Natural killer cell (primary cell): Measurements from ENCODE around the gene ZNF862. TPM values are rescaled to one million over a fixed set of nuclear protein-coding genes. Genes with fewer than 3 reads are reported as not detected.

Experiments
- ATAC-seq, 3 donors: fragments of 150-1000 bp in 2 of 3; fragments of 200-7000 bp in 1 of 3; cut with Tn5 transposase; 1 replicate in 1 of 3; 2 replicates in 2 of 3; pipeline ENCODE4 v1.10.0; 2021; ENCODE audit warnings: mild to moderate bottlenecking in 2 of 3, moderate library complexity in 2 of 3
- DNase-seq, 2 donors: peaks; one replicate each; pipeline versions ENCODE4 v3.0.0 to v3.0.0-alpha.2; 2013 to 2021; ENCODE audit warnings: mixed read lengths in 1 of 2
- H3K27ac ChIP-seq: one replicate; pipeline ENCODE4 v1.5.1; 2013; ENCODE audit warnings: mild to moderate bottlenecking, low read length
- H3K27me3 ChIP-seq: one replicate; pipeline ENCODE4 v1.6.1; 2013; ENCODE audit warnings: low read length; ENCODE audit not compliant: control insufficient read depth, insufficient read depth
- H3K36me3 ChIP-seq: one replicate; pipeline ENCODE4 v1.6.1; 2013; ENCODE audit warnings: low read length; ENCODE audit not compliant: control insufficient read depth, insufficient read depth
- H3K4me1 ChIP-seq: one replicate; pipeline ENCODE4 v1.6.1; 2013; ENCODE audit warnings: low read length; ENCODE audit not compliant: control insufficient read depth, insufficient read depth
- H3K4me3 ChIP-seq: one replicate; pipeline ENCODE4 v1.5.1; 2013; ENCODE audit warnings: low read length
- H3K9me3 ChIP-seq: one replicate; pipeline ENCODE4 v1.6.1; 2013; ENCODE audit warnings: low read length; ENCODE audit not compliant: control insufficient read depth, insufficient read depth
- H3K27ac Mint-ChIP-seq, 2 donors: one replicate each; pipeline ENCODE4 v1.8.0; 2022; ENCODE audit warnings: mild to moderate bottlenecking in 2 of 2, mixed read lengths in 2 of 2, moderate library complexity in 1 of 2
- H3K27me3 Mint-ChIP-seq, 2 donors: one replicate each; pipeline ENCODE4 v1.8.0; 2022; ENCODE audit warnings: low read depth in 2 of 2, mixed read lengths in 2 of 2
- H3K36me3 Mint-ChIP-seq: one replicate; pipeline ENCODE4 v1.8.0; 2022; ENCODE audit warnings: mixed read lengths
- H3K4me1 Mint-ChIP-seq, 2 donors: one replicate each; pipeline ENCODE4 v1.8.0; 2022; ENCODE audit warnings: mixed read lengths in 2 of 2
- H3K4me3 Mint-ChIP-seq: one replicate; pipeline ENCODE4 v1.8.0; 2022; ENCODE audit warnings: mild to moderate bottlenecking, moderate library complexity, mixed read lengths
- H3K9me3 Mint-ChIP-seq, 2 donors: one replicate each; pipeline ENCODE4 v1.8.0; 2022; ENCODE audit warnings: mixed read lengths in 2 of 2
- WGBS: methylation state at CpG from one replicate; pipeline ENCODE4 v1.1.7; 2013; ENCODE audit warnings: missing lambda C conversion rate; ENCODE audit not compliant: insufficient coverage; 5-methylcytosine and 5-hydroxymethylcytosine counted together
- intact Hi-C: fragments of 100-400 bp; cut with micrococcal nuclease; formaldehyde crosslinking; loops from one replicate; pipeline ENCODE4 v1.14.2; 2022
- total RNA-seq, 4 donors: library from RNA; stranded (reverse); fragments of 120-200 nt in 1 of 4; gene quantifications; one replicate each; pipeline versions ENCODE4 v1.2.3 to v1.2.4, GENCODE V29; 2013 to 2022
- TF ChIP-seq, protein P1 (sequence below): fragments of 200-600 bp; IDR thresholded peaks from one replicate; pipeline ENCODE4 v1.8.0; 2022; ENCODE audit warnings: antibody characterized with exemption

ZNF862 gene
- total RNA-seq, 3 donors from 2014 or later (not counting 1 experiment from before 2014, with no cell fraction given) = 21.4 to 28.9 (median 21.7) TPM

DNA sequence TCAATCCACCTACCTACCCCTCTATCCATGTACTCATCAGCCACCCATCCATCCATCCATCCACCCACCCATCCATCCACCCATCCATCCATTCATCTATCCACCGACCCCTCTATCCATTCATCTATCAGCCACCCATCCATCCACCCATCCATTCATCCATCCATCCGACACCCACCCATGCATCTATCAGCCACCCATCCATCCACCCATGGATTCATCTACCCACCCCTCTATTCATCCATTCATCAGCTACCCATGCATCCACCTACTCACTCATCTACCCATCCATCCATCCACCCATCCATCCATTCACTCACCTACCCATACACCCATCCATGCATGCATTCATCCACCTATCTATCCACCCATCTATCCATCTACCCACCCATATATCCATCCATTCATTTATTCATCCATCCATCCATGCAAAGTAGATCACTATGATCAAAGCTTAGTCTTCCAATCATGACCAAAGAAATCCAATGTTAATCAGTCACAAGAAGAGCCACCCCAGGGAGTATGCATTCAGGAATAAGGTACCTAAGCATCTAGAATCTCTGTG, 37.1 kb upstream of the ZNF862 start:
- 100% methylated on average over 2 of the region's 2 CpGs for WGBS
- TF ChIP-seq, protein P1, sequence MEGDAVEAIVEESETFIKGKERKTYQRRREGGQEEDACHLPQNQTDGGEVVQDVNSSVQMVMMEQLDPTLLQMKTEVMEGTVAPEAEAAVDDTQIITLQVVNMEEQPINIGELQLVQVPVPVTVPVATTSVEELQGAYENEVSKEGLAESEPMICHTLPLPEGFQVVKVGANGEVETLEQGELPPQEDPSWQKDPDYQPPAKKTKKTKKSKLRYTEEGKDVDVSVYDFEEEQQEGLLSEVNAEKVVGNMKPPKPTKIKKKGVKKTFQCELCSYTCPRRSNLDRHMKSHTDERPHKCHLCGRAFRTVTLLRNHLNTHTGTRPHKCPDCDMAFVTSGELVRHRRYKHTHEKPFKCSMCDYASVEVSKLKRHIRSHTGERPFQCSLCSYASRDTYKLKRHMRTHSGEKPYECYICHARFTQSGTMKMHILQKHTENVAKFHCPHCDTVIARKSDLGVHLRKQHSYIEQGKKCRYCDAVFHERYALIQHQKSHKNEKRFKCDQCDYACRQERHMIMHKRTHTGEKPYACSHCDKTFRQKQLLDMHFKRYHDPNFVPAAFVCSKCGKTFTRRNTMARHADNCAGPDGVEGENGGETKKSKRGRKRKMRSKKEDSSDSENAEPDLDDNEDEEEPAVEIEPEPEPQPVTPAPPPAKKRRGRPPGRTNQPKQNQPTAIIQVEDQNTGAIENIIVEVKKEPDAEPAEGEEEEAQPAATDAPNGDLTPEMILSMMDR = no peak
- DNase-seq (no peak), ATAC-seq (no peak)
- Histone ChIP-seq H3K4me1 (no peaks in the 10 kb centered on the region), H3K9me3 (no peaks in the 10 kb centered on the region), H3K4me3 (no peak overlapping the region), H3K36me3 (no peaks in the 10 kb centered on the region), H3K27me3 (no peaks in the 10 kb centered on the region), H3K27ac (no peak overlapping the region)
- Mint-ChIP-seq H3K27me3 (peaks cover 0 to 1% of the 10 kb centered on the region in 2 donors), H3K36me3 (no peaks in the 10 kb centered on the region), H3K27ac (no peak overlapping the region), H3K4me1 (no peaks in the 10 kb centered on the region), H3K9me3 (no peaks in the 10 kb centered on the region), H3K4me3 (no peak overlapping the region)
- intact Hi-C loops = no loop called here

DNA sequence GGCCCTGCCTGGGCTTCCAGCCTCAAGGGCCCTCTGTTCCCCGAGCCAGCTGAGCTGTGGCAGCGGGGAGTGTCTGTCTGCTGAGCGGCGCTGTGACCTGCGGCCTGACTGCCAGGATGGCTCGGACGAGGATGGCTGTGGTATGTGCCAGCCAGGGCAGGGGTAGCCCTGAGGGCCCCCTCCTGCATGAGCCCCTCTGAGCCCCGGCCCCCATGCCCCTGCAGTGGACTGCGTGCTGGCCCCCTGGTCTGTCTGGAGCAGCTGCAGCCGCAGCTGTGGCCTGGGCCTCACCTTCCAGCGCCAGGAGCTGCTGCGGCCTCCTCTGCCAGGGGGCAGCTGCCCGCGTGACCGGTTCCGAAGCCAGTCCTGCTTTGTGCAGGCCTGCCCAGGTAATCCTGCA, 36.4 kb upstream of the ZNF862 start:
- Mint-ChIP-seq H3K9me3 (no peaks in the 10 kb centered on the region), H3K27ac (no peak overlapping the region), H3K4me3 (no peak overlapping the region), H3K36me3 (no peaks in the 10 kb centered on the region), H3K27me3 (peaks cover 0 to 3% of the 10 kb centered on the region in 2 donors), H3K4me1 (no peaks in the 10 kb centered on the region)
- Histone ChIP-seq H3K27me3 (no peaks in the 10 kb centered on the region), H3K9me3 (no peaks in the 10 kb centered on the region), H3K27ac (no peak overlapping the region), H3K4me3 (no peak overlapping the region), H3K4me1 (no peaks in the 10 kb centered on the region), H3K36me3 (no peaks in the 10 kb centered on the region)
- DNase-seq = no peak
- no peak for ATAC-seq
- intact Hi-C loops = no loop called here
- TF ChIP-seq, protein P1 = no peak
- 92% methylated on average over 16 of the region's 16 CpGs for WGBS

DNA sequence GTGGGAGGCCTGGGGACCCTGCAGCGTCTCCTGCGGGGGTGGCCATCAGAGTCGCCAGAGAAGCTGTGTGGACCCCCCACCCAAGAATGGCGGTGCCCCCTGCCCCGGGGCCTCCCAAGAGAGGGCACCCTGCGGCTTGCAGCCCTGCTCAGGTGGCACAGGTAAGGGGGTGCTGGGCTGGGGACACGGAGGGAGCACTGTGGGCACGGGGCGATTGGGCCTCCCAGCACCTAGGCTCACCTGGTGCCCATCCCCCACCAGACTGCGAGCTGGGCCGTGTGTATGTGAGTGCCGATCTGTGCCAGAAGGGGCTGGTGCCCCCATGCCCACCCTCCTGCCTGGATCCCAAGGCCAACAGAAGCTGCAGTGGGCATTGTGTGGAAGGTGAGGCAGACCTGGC, 35.2 kb upstream of the ZNF862 start:
- no peak overlapping the region for H3K27ac ChIP-seq
- Mint-ChIP-seq H3K4me1 (no peaks in the 10 kb centered on the region), H3K27me3 (peaks cover 0 to 5% of the 10 kb centered on the region in 2 donors), H3K36me3 (no peaks in the 10 kb centered on the region), H3K4me3 (no peak overlapping the region), H3K27ac (no peak overlapping the region), H3K9me3 (no peaks in the 10 kb centered on the region)
- 92% methylated on average over 12 of the region's 12 CpGs for WGBS
- H3K4me1 ChIP-seq = no peaks in the 10 kb centered on the region
- H3K4me3 ChIP-seq = no peak overlapping the region
- DNase-seq = no peak
- no peak for ATAC-seq
- no peaks in the 10 kb centered on the region for H3K27me3 ChIP-seq
- intact Hi-C loops = no loop called here
- no peaks in the 10 kb centered on the region for H3K36me3 ChIP-seq
- no peaks in the 10 kb centered on the region for H3K9me3 ChIP-seq
- TF ChIP-seq, protein P1 = no peak

DNA sequence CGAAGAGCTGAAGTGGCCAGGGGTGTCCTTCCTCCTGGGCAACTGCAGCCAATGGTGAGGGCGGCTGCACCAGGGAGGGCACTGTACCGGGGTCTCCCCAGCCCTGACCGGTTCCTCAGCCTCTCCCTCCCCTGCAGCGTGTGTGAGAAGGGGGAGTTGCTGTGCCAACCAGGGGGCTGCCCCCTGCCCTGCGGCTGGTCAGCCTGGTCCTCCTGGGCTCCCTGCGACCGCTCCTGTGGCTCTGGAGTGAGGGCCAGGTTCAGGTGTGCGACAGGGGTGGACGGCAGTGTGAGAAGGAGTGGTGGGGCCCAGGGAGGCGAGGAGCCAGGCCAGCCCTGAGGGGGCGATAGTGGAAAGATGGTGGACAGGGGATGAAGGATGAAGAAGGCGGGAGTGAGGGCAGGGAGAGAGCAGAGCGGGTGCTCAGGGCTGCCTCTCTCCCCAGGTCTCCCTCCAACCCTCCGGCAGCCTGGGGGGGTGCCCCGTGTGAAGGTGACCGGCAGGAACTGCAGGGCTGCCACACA, 34.6 kb upstream of the ZNF862 start:
- Histone ChIP-seq H3K4me3 (no peak overlapping the region), H3K27ac (no peak overlapping the region), H3K9me3 (no peaks in the 10 kb centered on the region), H3K4me1 (no peaks in the 10 kb centered on the region), H3K36me3 (no peaks in the 10 kb centered on the region), H3K27me3 (no peaks in the 10 kb centered on the region)
- intact Hi-C loops = no loop called here
- DNase-seq = no peak
- no peaks in the 10 kb centered on the region for H3K4me1 Mint-ChIP-seq
- H3K27me3 Mint-ChIP-seq = peaks cover 0 to 5% of the 10 kb centered on the region in 2 donors
- H3K4me3 Mint-ChIP-seq = no peak overlapping the region
- H3K9me3 Mint-ChIP-seq = no peaks in the 10 kb centered on the region
- no peak for ATAC-seq
- WGBS = 92% methylated on average over 15 of the region's 17 CpGs
- TF ChIP-seq, protein P1 = no peak
- no peak overlapping the region for H3K27ac Mint-ChIP-seq
- no peaks in the 10 kb centered on the region for H3K36me3 Mint-ChIP-seq
